GM12878 (cell line): Measurements from ENCODE around the gene BRCA2. TPM values are rescaled to one million over a fixed set of nuclear protein-coding genes. Genes with fewer than 3 reads are reported as not detected.

Experiments
- ATAC-seq: fragments of 200-7000 bp; cut with Tn5 transposase; 3 replicates; pipeline ENCODE4 v1.9.1; 2020; ENCODE audit warnings: mild to moderate bottlenecking, moderate library complexity
- BruUV-seq: library from RNA; stranded (reverse); fragments of 400-500 nt; replicated peaks from 2 replicates; lab custom pipeline; 2021; lab: Mats Ljungman, UMichigan
- CTCF ChIA-PET: fragments of 300-600 bp; sonication (Branson Sonifier 250); formaldehyde crosslinking; extraction: SDS; loops from one replicate; lab custom pipeline; 2021; ENCODE audit warnings: inconsistent platforms; lab: Yijun Ruan, JAX
- POLR2A ChIA-PET: fragments of 350-600 bp; formaldehyde crosslinking; extraction: SDS; loops from one replicate; lab custom pipeline; 2021; ENCODE audit warnings: inconsistent platforms; lab: Charles Lee
- RAD21 ChIA-PET: fragments of 300-600 bp; sonication (Branson Sonifier 250); formaldehyde crosslinking; loops from one replicate; lab custom pipeline; 2023; ENCODE audit warnings: antibody characterized with exemption; ENCODE audit not compliant: unreplicated experiment; lab: Charles Lee
- SMC1A ChIA-PET: fragments of 300-600 bp; sonication (Branson Sonifier 250); formaldehyde crosslinking; loops from one replicate; lab custom pipeline; 2023; ENCODE audit not compliant: unreplicated experiment, uncharacterized antibody; lab: Charles Lee
- DNase-seq: peaks from one replicate; pipeline ENCODE4 v3.0.0-alpha.2; 2011; ENCODE audit warnings: low read depth, low spot score
- FAIRE-seq: peaks from 3 replicates; lab custom pipeline; 2011; peaks lifted over from hg19 to GRCh38; lab: Jason Lieb, UNC
- H2AFZ ChIP-seq: 2 replicates; pipeline ENCODE4 v1.6.0; 2011; ENCODE audit warnings: low read depth, low read length, control low read depth; ENCODE audit not compliant: control insufficient read depth
- H3K27ac ChIP-seq: 2 replicates; pipeline ENCODE4 v1.5.1; 2011; ENCODE audit warnings: control low read depth; ENCODE audit not compliant: control insufficient read depth, insufficient read depth
- H3K27me3 ChIP-seq, 2 experiments: replicated peaks in 1 of 2; 2 replicates each; pipeline versions ENCODE4 v1.6.0 to v1.6.1; 2011; ENCODE audit warnings: low read length in 1 of 2; ENCODE audit not compliant: control insufficient read depth in 2 of 2, insufficient read depth in 2 of 2
- H3K36me3 ChIP-seq, 2 experiments: 2 replicates each; pipeline ENCODE4 v1.5.1; 2011; ENCODE audit warnings: low read length in 1 of 2; ENCODE audit not compliant: control insufficient read depth in 2 of 2, insufficient read depth in 2 of 2
- H3K4me1 ChIP-seq: 2 replicates; pipeline ENCODE4 v1.6.1; 2011; ENCODE audit warnings: mild to moderate bottlenecking, low read length, moderate library complexity, mixed read lengths; ENCODE audit not compliant: control insufficient read depth, insufficient read depth
- H3K4me2 ChIP-seq: 2 replicates; pipeline ENCODE4 v1.6.0; 2011; ENCODE audit warnings: control low read depth; ENCODE audit not compliant: control insufficient read depth, insufficient read depth
- H3K4me3 ChIP-seq: fragments of 200-600 bp; sonication (generic); 2 replicates; pipeline ENCODE4 v1.5.1; 2016
- H3K79me2 ChIP-seq: 2 replicates; pipeline ENCODE4 v1.6.0; 2011; ENCODE audit warnings: low read length; ENCODE audit not compliant: control insufficient read depth, insufficient read depth
- H3K9ac ChIP-seq: 2 replicates; pipeline ENCODE4 v1.8.0; 2011; ENCODE audit warnings: low read length, control low read depth, mixed read lengths; ENCODE audit not compliant: control insufficient read depth, insufficient read depth
- H3K9me3 ChIP-seq: replicated peaks from 3 replicates; pipeline ENCODE4 v1.5.1; 2011; ENCODE audit warnings: mild to moderate bottlenecking, low read length; ENCODE audit not compliant: control insufficient read depth, insufficient read depth
- H4K20me1 ChIP-seq: 2 replicates; pipeline ENCODE4 v1.6.0; 2011; ENCODE audit not compliant: control insufficient read depth, insufficient read depth
- ETV6 ChIP-seq, 2 experiments: fragments of 450-650 bp in 1 of 2; IDR thresholded peaks in 1 of 2; conservative IDR thresholded peaks in 1 of 2; 2 replicates each; pipeline ENCODE4 v1.6.1; 2014; ENCODE audit warnings: antibody characterized with exemption in 1 of 2, borderline replicate concordance in 1 of 2, low read depth in 1 of 2, mild to moderate bottlenecking in 1 of 2, moderate library complexity in 1 of 2
- POLR2A ChIP-seq: IDR thresholded peaks from 2 replicates; pipeline ENCODE4 v1.6.1; 2011; ENCODE audit warnings: low read depth, mild to moderate bottlenecking, low read length
- STAT3 ChIP-seq: IDR thresholded peaks from 2 replicates; pipeline ENCODE4 v1.6.1; 2011; ENCODE audit warnings: low read depth, low read length, improper control_type of control experiment
- ZNF207 ChIP-seq: fragments of 450-650 bp; IDR thresholded peaks from 2 replicates; pipeline ENCODE4 v1.6.1; 2014; ENCODE audit warnings: antibody characterized with exemption, mild to moderate bottlenecking, borderline replicate concordance
- WGBS: methylation state at CpG from one replicate; pipeline ENCODE4 v1.1.6; 2016; ENCODE audit warnings: low lambda C conversion rate; ENCODE audit not compliant: insufficient replicate concordance, insufficient coverage; ENCODE audit errors: missing lambda C conversion rate; 5-methylcytosine and 5-hydroxymethylcytosine counted together
- in situ Hi-C: fragments of 300-500 bp; cut with MboI; formaldehyde crosslinking; loops from 9 replicates; pipeline ENCODE4 v1.14.3; 2018; ENCODE audit warnings: mixed read lengths
- intact Hi-C: fragments of 100-400 bp; cut with micrococcal nuclease; formaldehyde crosslinking; loops from one replicate; pipeline ENCODE4 v1.14.2; 2022; ENCODE audit not compliant: unreplicated experiment
- polyA plus RNA-seq, 11 experiments: library from polyadenylated mRNA; depleted of rRNA in 4 of 11; unstranded in 6 of 11; stranded (reverse) in 5 of 11; fragments of >200 nt; fragmentation: Nextera tagmentation in 4 of 11; fragmentation: Illumina TruSeq in 1 of 11; extraction: Ambion mirVana in 4 of 11; extraction: Trizol in 1 of 11; gene quantifications; 1 replicate in 1 of 11; 2 replicates in 10 of 11; pipeline versions ENCODE4 v1.2.1 to v1.2.3, GENCODE V29; 2011 to 2016; ENCODE audit warnings: inconsistent platforms in 2 of 11, missing spikeins in 2 of 11, low read depth in 1 of 11
- total RNA-seq, 4 experiments: library from RNA; depleted of rRNA in 3 of 4; stranded (reverse); fragments of >200 nt in 3 of 4; fragmentation: Illumina TruSeq in 1 of 4; extraction: Trizol in 1 of 4; gene quantifications; 2 replicates each; pipeline versions ENCODE4 v1.2.1 to v1.2.3, GENCODE V29; 2013 to 2021
- TF ChIP-seq, protein P1 (sequence below): fragments of 450-650 bp; IDR thresholded peaks from 2 replicates; pipeline ENCODE4 v1.6.1; 2016; ENCODE audit warnings: mild to moderate bottlenecking

Gene BRCA2
- total and polyA plus RNA-seq, 10 of the 15 experiments (the other 5 are each of a cell fraction or from before 2014, with no cell fraction given): 7.6 to 42.2 (median 23.9) TPM

DNA sequence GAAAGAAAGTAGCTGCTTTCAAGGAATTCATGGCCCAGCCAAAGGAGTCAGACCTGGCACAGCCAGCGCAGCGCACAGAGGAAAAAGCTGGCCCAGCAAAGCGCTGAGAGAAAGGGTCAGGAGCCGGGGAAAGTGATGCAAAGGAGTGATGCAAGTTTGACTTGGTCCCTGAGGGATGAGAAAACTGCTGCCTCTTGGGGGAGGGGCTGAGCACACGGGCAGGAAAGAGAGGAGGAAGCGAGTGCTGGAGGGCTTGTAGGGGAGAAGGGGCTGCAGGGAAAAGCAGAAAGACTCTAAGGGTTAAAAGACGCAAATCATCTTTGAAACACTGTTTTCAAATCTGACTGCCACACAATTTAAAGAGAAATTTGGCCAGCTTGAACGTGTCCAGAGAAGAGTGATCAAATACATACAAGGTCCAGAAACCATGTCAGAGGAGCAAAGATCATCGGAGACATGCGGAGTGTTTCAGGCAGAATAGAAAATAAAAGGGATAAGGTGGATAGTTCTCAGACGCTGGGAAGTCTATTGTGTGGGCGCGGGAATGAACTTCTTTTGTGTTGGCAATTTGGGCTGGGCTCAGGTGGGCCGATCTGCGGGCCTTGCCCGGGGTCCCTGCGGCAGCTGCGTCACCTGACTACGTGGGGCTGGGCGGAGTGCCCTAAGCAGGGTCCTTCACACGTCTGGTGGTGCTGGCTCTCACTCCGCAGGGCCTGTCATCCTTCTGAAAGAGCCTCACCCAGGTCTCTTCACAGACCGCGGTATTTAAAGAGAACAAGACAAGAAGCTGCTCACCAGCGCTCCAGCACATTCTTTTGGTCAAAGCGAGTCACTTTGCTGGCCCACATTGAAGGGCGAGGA is 94.5 kb downstream of the BRCA2 start:
- no peak for DNase-seq
- no peak overlapping the region for H3K9ac ChIP-seq
- in situ Hi-C loops: no loop called here
- no peak overlapping the region for H3K27ac ChIP-seq
- 98% methylated on average over 27 of the region's 27 CpGs for WGBS
- H2AFZ ChIP-seq: no peak overlapping the region
- ChIA-PET CTCF (interaction anchor here (1.3 kb wide), 1 partner anchor 241 kb away, joined by 3 read pairs; no protein-coding TSS in a partner anchor), POLR2A (interaction anchor here (0.6 kb wide), 1 partner anchor 87 kb away, joined by 3 read pairs; no protein-coding TSS in a partner anchor), RAD21 (no interaction called here), SMC1A (interaction anchor here (1.0 kb wide), 1 partner anchor 37 kb away, joined by 3 read pairs; no protein-coding TSS in a partner anchor)
- H3K9me3 ChIP-seq: no peaks in the 10 kb centered on the region
- H4K20me1 ChIP-seq: no peaks in the 10 kb centered on the region
- ATAC-seq: no peak
- no peaks in the 10 kb centered on the region for H3K4me1 ChIP-seq
- FAIRE-seq: no peak
- no peak overlapping the region for H3K4me2 ChIP-seq
- no peaks in the 10 kb centered on the region for H3K79me2 ChIP-seq
- H3K27me3 ChIP-seq: no peaks in the 10 kb centered on the region
- peaks cover 0 to 2% of the 10 kb centered on the region in 2 experiments; a peak in 1 of 4 replicates for H3K36me3 ChIP-seq
- TF ChIP-seq, protein P1, sequence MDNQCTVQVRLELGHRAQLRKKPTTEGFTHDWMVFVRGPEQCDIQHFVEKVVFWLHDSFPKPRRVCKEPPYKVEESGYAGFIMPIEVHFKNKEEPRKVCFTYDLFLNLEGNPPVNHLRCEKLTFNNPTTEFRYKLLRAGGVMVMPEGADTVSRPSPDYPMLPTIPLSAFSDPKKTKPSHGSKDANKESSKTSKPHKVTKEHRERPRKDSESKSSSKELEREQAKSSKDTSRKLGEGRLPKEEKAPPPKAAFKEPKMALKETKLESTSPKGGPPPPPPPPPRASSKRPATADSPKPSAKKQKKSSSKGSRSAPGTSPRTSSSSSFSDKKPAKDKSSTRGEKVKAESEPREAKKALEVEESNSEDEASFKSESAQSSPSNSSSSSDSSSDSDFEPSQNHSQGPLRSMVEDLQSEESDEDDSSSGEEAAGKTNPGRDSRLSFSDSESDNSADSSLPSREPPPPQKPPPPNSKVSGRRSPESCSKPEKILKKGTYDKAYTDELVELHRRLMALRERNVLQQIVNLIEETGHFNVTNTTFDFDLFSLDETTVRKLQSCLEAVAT: no peak
- no peak for TF ChIP-seq POLR2A
- no peak for TF ChIP-seq ZNF207
- TF ChIP-seq STAT3: no peak
- TF ChIP-seq ETV6 (conservative IDR thresholded peaks at IDR 0.05 in 1 of 2, IDR thresholded peaks at IDR 0.05 in 1 of 2; ENCODE audit: borderline replicate concordance in 1 of 2, low read depth in 1 of 2): no peak
- H3K4me3 ChIP-seq: no peak overlapping the region
- no TSS peak for BruUV-seq
- intact Hi-C loops: no loop called here
